Left ventricle myocardium inferior (tissue), 1 donor: ENCODE data around the gene SEZ6. TPM values are rescaled to one million over a fixed set of nuclear protein-coding genes. Genes with fewer than 3 reads are reported as not detected.

ENCODE experiments used
- DNase-seq: peaks from one replicate; pipeline ENCODE4 v3.0.0-alpha.2; 2020
- H3K27ac ChIP-seq: fragments of 200-600 bp; replicated peaks from 2 replicates; pipeline ENCODE4 v1.8.0; 2021
- H3K27me3 ChIP-seq: fragments of 200-600 bp; 2 replicates; pipeline ENCODE4 v1.8.0; 2021; ENCODE audit warnings: low read depth
- H3K36me3 ChIP-seq: fragments of 200-600 bp; 2 replicates; pipeline ENCODE4 v1.8.0; 2021
- H3K4me1 ChIP-seq: fragments of 200-600 bp; 2 replicates; pipeline ENCODE4 v1.8.0; 2021
- H3K4me3 ChIP-seq: fragments of 200-600 bp; 2 replicates; pipeline ENCODE4 v1.8.0; 2021; ENCODE audit warnings: mild to moderate bottlenecking, moderate library complexity
- H3K9me3 ChIP-seq: fragments of 200-600 bp; replicated peaks from 2 replicates; pipeline ENCODE4 v1.8.0; 2021
- intact Hi-C: fragments of 100-400 bp; cut with micrococcal nuclease; formaldehyde crosslinking; loops from one replicate; pipeline ENCODE4 v1.11.0; 2022
- total RNA-seq: library from RNA; stranded (reverse); fragmentation: NEBNext Ultra II Directional; extraction: Animal tissue kit (Norgen Biotek cat#: 25700); gene quantifications from one replicate; pipeline ENCODE4 v1.2.1, GENCODE V29; 2021
- TF ChIP-seq, protein P1 (sequence below): fragments of 200-600 bp; IDR thresholded peaks from 2 replicates; pipeline ENCODE4 v1.8.0; 2021; ENCODE audit warnings: antibody characterized with exemption, mild to moderate bottlenecking, borderline replicate concordance
- donor health status: DM: no; HTN: yes; CAD: no; lungs with severe emphysema.

Gene SEZ6
- total RNA-seq, 1 donor from 2014 or later = not detected

- H3K4me3 ChIP-seq = peak overlapping the region; percentile 95
- H3K27ac ChIP-seq = peak overlapping the region; percentile 100
- no peaks in the 10 kb centered on the region for H3K36me3 ChIP-seq
- H3K4me1 ChIP-seq = peaks cover 54% of the 10 kb centered on the region
- H3K9me3 ChIP-seq = no peaks in the 10 kb centered on the region
- H3K27me3 ChIP-seq = no peaks in the 10 kb centered on the region
- intact Hi-C loops = no loop called here
- DNase-seq = peak; percentile 96
- TF ChIP-seq, protein P1, sequence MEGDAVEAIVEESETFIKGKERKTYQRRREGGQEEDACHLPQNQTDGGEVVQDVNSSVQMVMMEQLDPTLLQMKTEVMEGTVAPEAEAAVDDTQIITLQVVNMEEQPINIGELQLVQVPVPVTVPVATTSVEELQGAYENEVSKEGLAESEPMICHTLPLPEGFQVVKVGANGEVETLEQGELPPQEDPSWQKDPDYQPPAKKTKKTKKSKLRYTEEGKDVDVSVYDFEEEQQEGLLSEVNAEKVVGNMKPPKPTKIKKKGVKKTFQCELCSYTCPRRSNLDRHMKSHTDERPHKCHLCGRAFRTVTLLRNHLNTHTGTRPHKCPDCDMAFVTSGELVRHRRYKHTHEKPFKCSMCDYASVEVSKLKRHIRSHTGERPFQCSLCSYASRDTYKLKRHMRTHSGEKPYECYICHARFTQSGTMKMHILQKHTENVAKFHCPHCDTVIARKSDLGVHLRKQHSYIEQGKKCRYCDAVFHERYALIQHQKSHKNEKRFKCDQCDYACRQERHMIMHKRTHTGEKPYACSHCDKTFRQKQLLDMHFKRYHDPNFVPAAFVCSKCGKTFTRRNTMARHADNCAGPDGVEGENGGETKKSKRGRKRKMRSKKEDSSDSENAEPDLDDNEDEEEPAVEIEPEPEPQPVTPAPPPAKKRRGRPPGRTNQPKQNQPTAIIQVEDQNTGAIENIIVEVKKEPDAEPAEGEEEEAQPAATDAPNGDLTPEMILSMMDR = no peak
These were observed 53.5 kb downstream of the SEZ6 start for GRCh38 chr17:28951991-28952975.

DNA sequence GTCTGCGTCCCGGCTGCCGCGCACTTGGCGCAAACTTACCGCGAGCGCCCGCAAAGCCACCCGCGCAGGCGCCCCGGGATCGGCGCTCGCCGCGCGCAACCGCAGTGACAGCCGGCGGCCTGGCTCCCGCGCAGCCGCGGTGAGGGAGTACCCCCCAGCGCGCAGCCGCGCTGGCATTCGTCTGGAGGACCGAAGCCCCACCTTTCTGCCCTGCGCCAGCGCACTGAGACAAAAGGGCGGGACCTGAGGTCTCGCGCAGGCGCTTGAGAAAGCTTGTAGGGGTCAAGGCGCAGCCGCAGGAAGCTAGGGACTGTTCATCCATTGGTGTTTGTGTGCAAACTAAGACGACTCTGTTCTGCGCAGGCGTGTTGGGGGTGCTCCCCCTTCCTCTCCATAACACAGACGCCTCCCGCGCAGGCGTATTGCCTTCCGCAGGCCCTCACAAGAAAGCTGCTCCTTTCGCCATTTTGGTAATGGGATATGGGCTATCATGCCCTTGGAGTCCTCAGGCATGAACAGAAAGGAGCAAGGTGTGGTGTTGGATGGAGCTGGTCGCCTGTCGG is 54.3 kb downstream of the SEZ6 start, which contains the start of gene PHF12:
Gene PHF12, minus strand, starts transcription at position 91 of the 563 bp plus-strand sequence. CDS start 558 bp downstream, outside the sequence.
- Histone ChIP-seq H3K36me3 (no peaks in the 10 kb centered on the region), H3K4me1 (peaks cover 62% of the 10 kb centered on the region), H3K4me3 (peak within 1 kb of the TSS; percentile 95), H3K9me3 (no peaks in the 10 kb centered on the region), H3K27me3 (no peaks in the 10 kb centered on the region), H3K27ac (peak within 1 kb of the TSS; percentile 100)
- TF ChIP-seq, protein P1 = no peak
- peak; percentile 100 for DNase-seq
- intact Hi-C loops = no loop called here

DNA sequence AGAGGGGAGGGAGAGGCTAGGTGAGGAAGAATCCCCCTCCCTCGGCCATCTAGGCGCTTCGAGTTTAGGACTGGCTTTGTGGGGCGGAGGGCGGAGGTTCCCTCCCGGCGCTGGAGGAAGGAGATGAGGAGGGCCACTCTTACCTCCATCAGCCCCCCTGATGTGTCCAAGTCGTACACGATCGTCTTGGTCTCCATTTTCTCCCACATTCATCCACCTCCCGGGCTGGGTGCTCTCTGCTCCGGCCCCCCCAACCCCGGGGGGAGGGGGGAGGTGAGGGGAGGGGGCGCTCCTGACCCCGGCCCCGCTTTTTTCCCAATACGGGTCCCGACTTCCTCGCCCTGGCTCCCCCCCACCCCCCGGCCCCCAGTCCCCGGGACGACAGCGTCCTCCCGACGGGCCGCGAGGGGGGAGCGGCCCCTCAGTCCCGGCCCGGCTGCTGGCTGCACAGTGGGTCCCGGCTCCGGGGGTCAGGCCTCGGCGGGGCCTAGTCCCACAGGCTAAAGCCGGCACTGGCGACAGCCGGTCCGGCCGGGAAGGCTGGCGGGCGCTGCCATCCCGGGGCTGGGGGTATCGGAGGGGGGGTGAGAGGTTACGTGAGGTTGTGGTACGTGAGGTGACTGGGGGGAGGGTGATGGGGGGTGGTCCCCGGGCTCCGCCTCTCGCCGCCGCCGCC is 54.9 kb downstream of the SEZ6 start:
- no peak for DNase-seq
- Histone ChIP-seq H3K36me3 (no peaks in the 10 kb centered on the region), H3K9me3 (no peaks in the 10 kb centered on the region), H3K4me1 (peaks cover 68% of the 10 kb centered on the region), H3K4me3 (peak overlapping the region; percentile 95), H3K27ac (peak overlapping the region; percentile 100), H3K27me3 (no peaks in the 10 kb centered on the region)
- TF ChIP-seq, protein P1 = no peak
- intact Hi-C loops = no loop called here

DNA sequence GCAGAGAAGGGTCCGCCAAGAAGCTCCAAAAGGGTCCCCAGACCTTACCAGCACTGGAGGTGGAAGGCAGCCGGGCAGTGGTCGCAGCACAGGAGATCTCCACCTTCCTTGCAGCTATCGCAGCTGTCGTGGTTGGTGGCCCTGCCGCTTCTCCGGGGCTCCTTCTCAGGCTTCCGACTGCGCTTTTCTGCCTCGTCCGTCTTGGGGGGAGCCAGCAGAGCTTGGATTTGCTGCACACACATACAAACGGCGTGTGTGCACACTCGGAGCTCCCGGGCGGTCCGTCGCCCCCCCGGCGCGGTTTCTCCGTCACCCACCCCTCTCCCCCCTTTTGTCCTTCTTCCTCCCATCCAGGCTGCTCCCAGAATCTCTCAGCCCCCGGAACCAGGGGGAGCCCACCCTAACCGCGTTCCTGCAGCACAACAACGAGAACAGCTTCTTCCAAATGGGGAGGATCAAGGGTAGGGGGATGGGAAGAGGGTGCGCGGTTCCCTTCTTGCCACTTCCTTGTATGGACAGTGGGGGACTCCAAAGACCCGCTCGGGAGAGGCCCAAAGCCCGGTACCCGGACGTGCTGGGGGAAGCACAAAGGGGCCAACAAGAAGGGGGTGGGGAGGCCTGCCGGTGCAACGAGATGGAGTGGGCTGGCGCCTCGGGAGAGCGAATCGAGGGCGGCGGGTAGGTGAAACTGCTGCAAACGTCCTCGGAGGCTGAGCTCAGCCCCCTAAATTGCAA is 55.6 kb downstream of the SEZ6 start:
- DNase-seq = peak; percentile 43
- Histone ChIP-seq H3K9me3 (no peaks in the 10 kb centered on the region), H3K27me3 (no peaks in the 10 kb centered on the region), H3K27ac (peak overlapping the region; percentile 100), H3K4me1 (peaks cover 75% of the 10 kb centered on the region), H3K36me3 (no peaks in the 10 kb centered on the region), H3K4me3 (peak overlapping the region; percentile 95)
- TF ChIP-seq, protein P1 = no peak
- intact Hi-C loops = no loop called here
